HG03108 (cell line): ENCODE results near the gene KCNA4.
"Not testable (repeated sequence)": the region's sequence is repeated elsewhere in the genome, so short reads cannot be mapped to it uniquely, and the experiment has no call there.

Experiments
- ATAC-seq: cut with Tn5 transposase; IDR thresholded peaks from one replicate; pipeline ENCODE4 v1.9.1; 2021; ENCODE audit warnings: moderate library complexity; ENCODE audit not compliant: unreplicated experiment

KCNA4 gene

DNA sequence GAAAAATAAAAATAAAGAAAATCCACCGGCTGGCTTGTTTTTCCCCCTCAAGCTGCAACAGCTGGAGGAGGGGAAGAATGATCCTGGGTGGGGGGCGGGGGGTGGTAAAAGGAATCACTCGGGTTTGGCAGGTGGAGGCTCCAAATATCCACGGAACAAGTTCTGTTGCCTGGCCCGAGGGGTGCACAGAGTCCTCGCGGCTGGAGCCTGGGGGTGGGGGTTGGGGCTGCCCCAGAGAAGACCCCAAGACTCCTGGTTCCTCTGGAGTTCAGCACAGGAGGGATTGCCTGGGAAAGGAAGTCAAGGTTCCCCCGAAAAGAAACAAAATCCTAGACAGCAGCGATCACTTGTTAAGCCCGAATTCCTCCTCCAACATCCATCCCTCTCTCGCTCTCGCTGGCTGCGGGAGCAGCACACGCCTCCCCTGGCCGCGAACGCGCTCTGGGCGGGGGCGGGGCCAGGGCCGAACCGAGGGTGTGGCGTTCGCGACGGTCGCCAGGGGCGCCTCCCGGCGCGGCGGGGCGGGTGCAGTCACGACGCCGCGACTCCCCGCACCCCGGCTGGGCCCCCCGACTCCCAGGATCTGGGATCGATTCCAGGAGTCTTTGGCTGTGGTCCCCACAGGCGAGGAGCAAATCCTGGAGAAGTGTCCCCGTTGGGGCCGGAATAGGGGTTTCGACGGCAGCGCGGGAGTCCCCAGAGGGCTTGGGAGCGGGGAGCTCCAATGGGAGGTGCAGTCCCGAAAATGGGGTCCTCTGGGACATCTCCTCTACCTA, at the start of gene KCNA4:
Gene KCNA4, minus strand, starts transcription at position 443 of the 776 bp plus-strand sequence. CDS start 4,352 bp downstream, outside the sequence.
- no peak for ATAC-seq

DNA sequence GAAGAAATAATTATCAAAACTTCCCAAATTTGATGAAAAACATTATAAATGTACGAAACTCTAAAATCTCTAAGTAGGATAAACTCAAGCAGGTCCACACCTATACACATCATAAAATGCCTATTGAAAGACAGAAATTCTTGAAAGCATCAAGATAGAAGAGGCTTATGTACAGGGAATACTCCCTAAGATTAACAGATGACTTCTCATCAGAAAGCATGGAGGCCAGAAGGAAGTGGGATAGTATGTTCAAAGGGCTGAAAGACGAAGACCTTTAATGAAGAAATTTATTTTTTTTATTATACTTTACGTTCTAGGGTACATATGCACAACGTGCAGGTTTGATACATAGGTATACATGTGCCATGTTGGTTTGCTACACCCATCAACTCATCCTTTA, 45.3 kb upstream of the KCNA4 start:
- ATAC-seq, result no peak

DNA sequence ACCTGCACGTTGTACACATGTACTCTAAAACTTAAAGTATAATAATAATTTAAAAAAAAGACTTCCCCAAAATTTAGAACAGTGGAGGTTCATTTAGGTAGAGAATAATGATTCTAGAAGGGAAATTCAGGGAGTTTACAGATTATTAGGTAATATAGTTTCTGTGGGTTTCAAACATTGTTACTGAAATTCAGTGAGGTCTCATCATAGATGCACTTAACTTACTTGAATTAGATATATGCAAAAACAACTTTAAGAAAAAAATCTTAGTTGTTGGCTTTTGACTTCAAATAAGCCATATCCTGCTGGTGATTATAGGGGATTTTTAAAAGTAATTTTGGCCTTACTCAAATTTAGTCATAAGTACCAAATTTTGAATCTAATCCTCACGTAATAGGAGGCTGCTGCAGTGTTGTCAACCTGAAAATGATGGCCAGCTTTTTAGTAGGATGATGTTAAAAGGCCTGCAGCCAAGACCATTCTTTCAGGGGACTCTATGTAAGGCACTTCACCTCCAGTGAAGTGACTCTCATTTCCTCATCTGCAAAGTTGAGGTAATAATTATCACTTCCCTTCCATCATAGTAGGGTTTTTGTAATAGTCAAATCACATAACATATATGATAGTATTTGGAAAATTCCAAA, 42.5 kb upstream of the KCNA4 start:
- ATAC-seq, result no peak

DNA sequence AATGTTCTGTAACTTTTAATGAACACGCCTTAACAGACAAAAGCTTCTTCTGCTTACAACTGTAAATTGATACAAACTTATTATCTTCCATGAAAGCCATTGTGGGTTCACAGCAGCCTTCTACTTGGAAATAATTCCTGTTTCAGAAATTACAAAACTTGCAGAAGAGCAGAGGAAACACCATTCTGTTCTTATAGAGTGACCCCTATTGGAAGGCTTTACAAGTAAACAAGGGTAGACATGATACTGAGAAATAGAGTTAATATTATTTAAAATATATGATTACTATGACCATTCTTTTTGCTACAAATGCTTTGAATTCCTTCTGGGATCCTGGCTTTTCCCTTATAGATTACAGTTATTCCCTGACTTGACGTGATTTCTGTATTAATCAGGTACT, 32.4 kb upstream of the KCNA4 start:
- no peak for ATAC-seq

DNA sequence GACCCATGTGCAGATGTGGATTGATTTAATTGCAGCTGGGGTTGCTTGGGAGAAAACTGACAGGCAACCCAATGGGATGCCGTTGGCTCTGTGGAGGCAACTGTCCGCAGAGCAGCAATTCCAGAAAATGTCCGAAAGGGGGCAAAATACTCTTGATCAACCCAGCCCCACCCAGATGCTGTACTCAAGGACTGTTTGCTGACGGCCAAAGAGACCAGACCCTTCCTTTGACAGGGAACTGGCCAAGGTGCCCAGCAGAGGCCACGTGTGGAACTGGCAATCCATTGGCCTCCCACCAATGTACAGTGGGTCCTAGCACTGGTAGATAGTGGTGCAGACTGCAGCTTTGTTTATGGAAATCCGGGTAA, 29.7 kb upstream of the KCNA4 start:
- ATAC-seq, result no peak

DNA sequence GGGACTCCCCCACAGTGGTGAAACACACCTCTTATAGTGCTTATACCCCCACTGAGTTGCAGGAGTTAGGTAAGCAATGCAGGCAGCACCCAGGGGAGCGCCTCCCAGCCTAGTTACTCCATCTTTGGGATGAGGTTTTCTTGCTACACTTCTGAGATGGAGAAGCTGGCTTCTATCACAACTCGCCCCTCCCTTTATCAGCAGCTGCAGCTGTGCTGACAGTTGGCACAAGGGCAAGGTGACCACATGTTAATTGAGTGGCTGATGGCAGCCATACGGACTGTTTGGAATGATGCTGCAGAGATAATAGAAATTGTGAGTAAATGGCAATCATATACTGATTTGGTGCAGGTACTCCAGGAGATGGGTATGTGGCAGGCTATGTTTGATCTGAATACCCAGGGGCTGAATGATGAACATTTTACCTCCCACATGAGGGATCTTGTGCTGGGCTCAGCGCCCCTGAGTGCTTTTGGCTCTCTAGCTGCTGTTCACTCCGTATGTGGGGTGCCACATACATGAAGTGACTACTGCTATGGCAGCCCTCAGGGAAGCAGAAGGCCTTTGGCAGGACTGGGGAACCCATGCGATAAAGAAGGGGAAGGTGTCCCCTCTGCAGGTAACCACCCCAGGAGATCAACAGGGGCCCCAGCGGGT, 29.2 kb upstream of the KCNA4 start:
- ATAC-seq, result no peak

DNA sequence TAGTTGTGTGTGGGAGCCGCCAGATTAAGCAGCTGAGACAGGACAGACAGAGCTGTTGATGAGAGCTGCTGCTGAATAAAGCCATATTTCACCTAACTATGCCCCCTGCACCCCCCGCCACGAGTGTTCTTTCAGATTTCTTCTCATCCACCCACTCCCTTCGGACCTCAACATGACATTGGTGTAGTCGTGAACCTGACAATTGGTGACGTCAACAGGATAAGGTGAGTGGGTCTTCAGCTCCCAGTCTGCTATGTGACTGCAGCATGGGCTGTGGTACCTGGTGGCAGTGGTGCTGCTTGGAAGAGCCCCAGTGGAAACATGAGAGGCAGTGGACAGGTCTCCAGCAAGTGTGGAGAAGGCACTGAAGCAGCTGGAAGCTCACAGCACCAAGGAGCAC, 28.3 kb upstream of the KCNA4 start:
- ATAC-seq, result no peak

DNA sequence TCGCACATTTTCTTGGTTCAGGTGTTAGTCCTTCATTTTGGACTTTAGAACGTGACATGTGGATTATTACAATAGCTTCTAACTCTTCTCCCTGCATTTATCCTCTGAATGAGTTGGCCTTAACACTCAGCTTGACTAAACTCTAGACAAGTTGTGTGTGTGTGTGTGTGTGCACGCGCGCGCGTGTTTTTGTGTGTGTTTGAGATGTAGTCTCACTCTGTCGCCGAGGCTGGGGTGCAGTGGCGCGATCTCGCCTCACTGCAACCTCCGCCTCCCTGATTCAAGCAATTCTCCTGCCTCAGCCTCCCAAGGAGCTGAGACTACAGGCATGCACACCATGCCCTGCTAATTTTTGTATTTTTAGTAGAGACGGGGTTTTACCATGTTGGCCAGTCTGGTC, 24.3 kb upstream of the KCNA4 start:
- no peak for ATAC-seq

DNA sequence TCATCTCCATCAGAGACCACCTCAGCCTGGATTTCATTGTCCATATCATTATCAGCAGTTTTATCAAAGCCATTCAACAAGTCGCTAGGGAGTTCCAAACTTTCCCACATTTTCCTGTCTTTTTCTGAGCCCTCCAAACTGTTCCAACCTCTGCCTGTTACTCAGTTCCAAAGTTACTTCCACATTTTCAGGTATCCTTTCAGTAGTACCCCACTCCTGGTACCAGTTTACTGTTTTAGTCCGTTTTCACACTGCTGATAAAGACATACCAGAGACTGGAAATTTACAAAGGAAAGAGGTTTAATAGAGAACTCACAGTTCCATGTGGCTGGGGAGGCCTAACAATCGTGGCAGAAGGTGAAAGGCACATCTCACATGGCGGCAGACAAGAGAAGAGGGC, 17.9 kb upstream of the KCNA4 start:
- not testable (repeated sequence) for ATAC-seq

DNA sequence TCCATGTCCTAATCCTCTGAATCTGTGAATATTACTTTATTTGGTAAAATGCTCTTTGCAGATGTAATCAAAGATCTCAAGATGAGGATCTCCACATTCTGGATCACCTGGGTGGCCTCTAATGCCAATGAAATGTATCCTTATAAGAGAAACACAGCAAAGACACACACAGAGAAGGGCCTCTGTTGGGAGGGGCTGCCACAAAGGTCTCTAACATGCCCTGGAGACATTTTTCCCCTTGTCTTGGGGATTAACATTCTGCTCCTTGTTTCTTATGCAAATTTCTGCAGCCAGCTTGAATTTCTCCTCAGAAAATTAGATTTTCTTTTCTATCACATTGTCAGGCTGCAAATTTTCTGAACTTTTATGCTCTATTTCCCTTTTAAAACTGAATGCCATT, 17.3 kb upstream of the KCNA4 start:
- not testable (repeated sequence) for ATAC-seq

DNA sequence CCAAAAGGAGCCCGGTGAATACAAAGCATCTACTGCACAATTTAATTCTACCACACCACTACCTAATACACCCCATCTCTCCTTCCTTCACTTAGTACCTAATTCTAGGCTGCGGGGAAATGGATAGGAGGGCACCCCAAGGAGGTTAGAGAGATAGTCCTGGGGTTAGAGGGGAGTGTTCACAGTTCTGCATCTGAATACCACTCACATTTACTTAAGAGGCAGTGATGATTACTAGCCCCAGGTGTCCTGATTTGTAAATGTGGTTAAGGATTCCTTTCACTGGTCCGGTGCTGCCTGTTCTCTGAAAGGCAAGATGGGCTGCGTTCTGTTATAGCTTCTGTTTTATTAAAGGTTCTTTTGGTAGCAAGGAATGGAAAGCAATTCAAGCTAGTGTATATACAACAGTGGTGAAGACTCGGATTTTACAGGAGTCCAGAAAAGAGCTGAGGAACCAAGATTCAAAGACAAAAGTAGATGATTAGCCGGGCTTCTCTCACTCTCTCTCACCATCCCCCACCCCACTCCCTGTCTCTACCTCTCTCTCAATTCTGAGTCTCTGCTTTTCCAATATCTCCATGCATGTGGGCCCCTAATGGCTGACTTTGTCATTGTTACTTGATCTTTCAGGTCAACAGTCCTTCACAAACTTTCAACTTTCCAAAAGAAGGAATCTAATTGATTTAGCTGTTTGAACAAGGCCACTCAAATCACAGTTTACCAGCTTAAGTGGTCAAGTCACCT, 8.7 kb upstream of the KCNA4 start:
- ATAC-seq, result no peak

DNA sequence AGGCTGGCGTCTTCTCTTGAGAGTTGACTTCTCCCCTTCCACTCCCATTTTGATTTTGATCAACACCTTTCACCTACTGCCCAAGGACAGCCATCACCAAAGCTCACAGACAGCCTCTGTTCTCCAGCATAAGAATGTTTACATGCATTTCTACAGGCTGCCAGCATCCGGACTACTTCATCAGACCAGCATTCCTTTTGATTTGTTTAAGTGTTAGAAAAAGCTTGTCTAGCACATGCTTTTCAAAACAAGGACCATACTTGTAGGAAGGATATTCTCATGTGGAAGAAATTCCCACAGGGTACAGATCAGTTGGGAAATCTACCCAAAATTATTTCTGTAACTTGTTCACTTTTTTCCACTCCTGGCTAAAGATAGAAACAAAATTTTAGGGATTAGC, 6.2 kb upstream of the KCNA4 start:
- no peak for ATAC-seq

DNA sequence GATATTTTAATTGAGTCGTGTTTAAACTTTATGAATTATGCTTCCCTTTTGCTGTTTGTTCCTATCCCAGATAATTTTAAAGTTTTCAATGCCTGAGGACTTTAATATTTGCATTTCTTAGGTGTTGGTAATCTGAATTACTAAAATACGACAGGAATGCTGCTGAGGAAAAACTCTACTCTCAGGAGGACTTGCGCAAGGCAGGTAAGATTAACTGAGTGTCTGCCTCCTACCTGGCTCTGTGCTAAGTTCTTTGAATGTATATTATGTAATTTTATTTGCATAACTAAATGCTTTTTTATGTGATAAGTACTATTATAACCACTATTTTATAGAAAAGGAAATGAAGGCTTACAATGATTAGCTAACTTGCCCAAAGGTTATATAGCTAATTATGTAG, 2.7 kb upstream of the KCNA4 start:
- ATAC-seq, result no peak

DNA sequence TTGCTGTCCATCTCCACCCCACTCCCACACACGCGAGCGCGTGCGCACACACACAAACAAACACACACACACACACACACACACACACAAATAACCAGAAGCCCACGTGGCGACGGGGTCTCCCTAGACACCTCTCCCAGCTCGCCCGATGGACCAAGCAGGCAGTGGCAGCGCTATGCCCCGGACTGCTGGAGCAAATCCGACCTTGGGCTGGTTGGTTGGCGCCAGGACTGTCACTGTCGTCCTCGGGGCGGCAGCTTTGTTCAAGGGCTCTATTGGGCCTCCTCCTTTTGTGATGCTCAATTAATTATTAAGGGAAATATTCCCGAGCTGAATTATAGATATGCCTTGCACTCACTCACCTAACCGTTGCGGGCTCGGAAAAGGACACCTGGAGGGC, 1.7 kb upstream of the KCNA4 start:
- no peak for ATAC-seq

DNA sequence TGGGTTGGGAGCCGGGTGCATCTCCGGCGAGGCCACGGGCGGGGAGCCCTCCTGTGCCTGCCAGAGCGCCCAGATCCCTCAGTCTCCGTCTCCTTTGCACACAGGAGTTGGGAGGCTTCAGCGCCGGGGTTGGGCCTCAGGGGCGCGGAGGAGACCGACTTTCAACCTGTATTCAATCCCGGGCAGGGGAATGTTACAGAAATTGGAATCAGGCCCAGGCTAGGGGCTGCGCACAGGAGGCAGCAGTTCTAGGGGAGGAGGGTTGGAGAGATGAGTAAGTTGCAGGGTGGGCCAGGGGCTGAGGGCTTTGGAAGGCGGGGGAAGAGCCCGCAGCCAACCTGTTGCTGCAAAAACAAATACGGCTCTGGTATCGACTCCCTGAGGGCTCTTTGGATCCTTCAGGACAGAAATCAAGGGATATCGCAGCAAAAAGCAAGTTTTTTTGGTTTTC, 640 bp upstream of the KCNA4 start:
- no peak for ATAC-seq

DNA sequence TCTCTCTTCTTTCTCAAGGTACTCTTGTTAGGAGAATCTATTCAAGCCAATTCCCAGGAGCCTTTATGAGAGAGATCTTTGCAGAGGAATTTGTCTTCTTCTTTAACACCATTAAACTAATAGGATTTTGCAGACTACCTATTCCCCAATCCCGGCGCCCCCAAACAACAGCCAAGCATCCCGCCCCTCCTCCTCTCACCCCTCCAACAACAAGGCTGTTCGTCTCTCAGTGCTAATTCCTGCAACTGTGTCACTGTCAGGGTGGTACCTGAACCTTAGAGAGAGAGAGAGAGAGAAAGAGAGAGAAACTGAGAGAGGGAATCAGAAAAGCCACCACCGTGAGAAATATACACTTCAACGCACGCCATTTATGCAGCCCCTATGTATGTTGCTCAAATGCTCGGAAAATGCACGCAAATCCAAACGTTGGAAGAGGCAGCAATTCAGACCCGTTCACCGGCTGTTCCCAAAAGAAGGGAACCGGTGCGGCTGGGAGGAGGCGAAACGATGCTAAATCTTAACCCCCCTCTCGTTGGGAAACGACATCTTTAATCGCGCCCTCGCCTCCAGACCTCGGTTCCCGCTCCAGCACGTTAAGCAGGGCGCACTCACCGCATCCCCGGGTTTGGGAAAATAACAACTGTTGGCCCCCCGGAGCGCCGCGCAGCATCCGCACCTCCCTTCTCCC, 961 bp downstream of the KCNA4 start:
- no peak for ATAC-seq

DNA sequence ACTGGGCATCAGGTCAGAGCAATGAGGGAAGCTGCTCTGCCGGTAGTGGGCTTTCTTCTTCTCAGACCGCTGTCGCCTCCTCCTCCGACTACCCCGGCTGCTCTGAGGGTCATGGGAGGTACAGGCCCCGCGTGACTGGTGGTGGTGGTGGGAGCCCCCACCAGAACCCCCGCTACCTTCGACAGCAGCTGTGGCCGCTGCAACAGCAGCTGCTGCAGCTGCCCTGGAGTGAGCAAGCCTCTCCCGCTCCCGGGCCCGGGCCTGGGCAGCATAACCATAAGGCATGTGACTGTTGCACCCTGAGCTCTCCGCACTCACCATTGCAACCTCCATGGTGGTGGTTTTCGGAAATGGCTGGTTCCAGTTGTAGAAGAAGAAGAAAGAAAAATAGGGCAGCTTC, 4.5 kb downstream of the KCNA4 start:
- ATAC-seq, result no peak

DNA sequence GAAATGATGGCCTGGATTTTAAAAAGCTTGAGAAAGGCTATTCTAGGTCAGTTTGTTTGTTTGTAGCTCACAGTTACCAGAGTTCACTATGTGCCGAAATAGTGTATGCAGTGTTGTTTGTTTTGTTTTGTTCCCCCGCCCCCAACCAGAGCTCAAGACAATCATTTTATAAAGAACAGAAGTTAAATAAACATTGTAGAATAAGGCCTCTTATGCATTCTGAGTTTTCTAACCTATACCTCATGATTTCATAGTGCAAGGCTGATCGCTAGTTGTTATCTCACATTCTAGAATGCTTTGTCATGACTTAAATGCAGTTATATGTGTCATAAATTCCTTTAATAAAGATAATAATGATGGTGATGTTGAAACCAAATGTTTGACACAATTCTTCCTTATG, 7.8 kb downstream of the KCNA4 start:
- no peak for ATAC-seq

DNA sequence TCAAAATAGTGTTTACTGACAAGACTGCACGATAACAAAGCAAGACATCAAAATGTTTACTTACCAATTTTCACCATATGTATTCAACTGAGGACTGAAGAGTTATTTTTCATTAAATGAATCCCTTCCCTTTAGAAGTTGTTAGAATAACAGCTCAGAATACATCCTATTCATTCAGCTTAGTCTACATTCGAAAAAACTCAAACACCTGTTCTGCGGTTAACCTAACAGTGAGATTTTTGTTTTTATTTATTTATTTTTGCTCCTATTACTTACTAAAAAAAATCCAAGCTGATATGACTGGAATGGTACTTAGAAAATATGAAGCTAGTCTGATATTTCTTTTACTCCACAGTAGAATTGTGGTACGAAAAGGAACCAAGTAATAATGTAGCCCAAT, 10.0 kb downstream of the KCNA4 start:
- ATAC-seq, result no peak

DNA sequence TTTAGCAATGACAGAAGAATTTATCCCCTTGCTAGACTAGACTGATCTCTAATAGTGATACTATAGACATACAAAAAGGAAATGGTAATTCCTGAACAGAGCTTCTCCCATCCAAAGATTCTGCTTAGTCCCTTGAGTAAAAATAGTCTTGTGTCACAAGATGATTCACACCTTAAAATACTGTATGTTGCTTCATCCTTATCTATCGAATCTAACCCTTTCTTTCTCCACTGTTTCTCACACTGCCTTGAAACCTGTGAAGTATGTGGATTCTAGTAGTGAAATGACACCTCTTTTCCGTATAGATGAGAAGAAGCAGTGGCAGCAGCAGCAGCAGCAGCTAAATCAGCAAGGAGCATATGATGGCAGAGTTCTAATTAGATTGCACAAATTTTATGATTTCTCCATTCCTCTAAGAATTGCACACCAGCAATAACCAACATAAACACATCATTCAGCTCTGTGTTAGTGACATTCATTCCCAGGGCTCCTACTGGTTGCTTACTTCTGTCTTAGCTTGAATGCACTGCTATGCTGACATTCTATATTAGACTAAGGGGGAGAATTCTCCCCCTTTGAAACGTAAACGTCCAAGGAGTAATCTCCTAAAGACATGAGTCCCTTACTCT, 14.6 kb downstream of the KCNA4 start:
- ATAC-seq, result no peak
